ENCODE results near the gene NPB. TPM values are rescaled to one million over a fixed set of nuclear protein-coding genes. Genes with fewer than 3 reads are reported as not detected.

NPB gene
- total RNA-seq: 1 to 10 TPM in 1 of 2 donors, under 1 TPM in 1; 0.66 to 1.8 TPM

DNA sequence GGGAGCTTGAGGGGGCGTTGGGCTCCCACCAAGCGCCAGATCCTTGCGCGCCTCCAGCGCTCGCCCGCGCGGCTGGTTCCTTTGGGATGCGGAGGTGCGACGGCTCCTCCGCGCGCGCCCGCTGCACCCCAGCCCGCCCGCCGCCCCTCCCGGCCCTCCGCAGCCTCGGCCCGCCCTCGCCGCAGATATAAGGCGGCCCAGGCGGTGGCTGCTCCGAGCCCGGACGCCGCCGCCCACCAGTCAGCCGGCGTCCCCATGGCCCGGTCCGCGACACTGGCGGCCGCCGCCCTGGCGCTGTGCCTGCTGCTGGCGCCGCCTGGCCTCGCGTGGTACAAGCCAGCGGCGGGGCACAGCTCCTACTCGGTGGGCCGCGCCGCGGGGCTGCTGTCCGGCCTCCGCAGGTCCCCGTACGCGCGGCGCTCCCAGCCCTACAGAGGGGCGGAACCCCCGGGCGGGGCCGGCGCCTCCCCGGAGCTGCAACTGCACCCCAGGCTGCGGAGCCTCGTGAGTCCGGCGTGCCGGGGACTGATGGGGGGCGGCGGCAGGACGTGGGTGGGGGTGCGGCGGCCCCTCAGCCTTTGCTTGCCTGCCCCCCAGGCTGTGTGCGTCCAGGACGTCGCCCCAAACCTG, at the start of gene NPB:
TSS of gene NPB (plus strand) at position 216 of the 630 bp plus-strand sequence. CDS start at position 256, 40 bp downstream.
- 2 to 3% methylated on average over 6 to 64 of the region's 79 CpGs for WGBS, 2 donors
- ATAC-seq: peak; percentile 59
- TF ChIP-seq POLR2A (IDR thresholded peaks at IDR 0.05): no peak
- TF ChIP-seq, protein P1, sequence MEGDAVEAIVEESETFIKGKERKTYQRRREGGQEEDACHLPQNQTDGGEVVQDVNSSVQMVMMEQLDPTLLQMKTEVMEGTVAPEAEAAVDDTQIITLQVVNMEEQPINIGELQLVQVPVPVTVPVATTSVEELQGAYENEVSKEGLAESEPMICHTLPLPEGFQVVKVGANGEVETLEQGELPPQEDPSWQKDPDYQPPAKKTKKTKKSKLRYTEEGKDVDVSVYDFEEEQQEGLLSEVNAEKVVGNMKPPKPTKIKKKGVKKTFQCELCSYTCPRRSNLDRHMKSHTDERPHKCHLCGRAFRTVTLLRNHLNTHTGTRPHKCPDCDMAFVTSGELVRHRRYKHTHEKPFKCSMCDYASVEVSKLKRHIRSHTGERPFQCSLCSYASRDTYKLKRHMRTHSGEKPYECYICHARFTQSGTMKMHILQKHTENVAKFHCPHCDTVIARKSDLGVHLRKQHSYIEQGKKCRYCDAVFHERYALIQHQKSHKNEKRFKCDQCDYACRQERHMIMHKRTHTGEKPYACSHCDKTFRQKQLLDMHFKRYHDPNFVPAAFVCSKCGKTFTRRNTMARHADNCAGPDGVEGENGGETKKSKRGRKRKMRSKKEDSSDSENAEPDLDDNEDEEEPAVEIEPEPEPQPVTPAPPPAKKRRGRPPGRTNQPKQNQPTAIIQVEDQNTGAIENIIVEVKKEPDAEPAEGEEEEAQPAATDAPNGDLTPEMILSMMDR (IDR thresholded peaks at IDR 0.05): no peak
- no peak within 1 kb of the TSS for H3K27ac ChIP-seq
- no peaks in the 10 kb centered on the region for H3K9me3 ChIP-seq
- no peaks in the 10 kb centered on the region for H3K27me3 ChIP-seq
- peak in 2 of 4 donors; percentile 47 to 58 for DNase-seq
- H3K4me3 ChIP-seq: no peak within 1 kb of the TSS
- H3K36me3 ChIP-seq (replicated peaks in 1 of 2; ENCODE audit: insufficient read depth in 1 of 2, low read depth in 2 of 2): peaks cover 2 to 4% of the 10 kb centered on the region in 2 donors
- H3K4me1 ChIP-seq: peaks cover 18% of the 10 kb centered on the region
- intact Hi-C loops (cut with DNase I): no loop called here

DNA sequence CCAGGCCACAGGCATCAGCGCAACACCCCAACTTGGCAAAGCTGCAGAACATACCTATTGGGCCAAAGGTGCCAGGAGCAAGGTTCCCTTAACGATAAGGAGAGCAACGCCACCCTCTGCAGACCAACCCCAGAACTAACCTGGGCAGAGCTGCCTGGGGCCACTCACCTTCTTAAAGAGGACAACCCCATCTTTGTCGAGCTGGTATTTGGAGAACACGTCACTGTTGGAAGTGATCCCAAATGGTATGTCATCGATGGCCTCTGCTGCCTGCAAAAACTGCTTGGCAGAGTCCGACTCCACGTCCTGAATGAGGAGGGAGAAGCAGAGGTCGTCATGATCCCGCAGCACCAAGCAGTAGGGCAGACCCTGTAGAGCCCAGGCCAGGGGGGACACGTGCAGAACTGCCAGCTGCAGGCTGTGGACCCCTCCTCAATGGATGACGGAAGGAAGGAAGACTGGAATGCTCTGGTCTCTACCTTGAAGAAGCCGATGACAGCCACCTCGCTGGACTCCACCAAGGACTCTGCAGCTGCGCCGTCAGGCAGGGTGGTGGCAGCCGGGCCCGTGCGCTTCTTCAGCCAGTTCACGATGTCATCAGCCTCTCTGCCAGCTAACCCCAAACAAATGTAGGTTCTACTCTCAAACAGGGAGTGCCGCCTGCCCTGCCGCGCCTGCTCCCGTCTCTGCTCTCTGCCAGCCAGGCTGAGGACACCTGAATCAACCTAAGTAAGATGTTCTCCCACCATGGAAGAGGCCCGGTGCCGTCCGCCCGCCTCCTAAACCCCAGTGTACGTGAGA, 46.9 kb upstream of the NPB start:
- no peaks in the 10 kb centered on the region for H3K9me3 ChIP-seq
- intact Hi-C loops (cut with DNase I): no loop called here
- H3K36me3 ChIP-seq (replicated peaks in 1 of 2; ENCODE audit: insufficient read depth in 1 of 2, low read depth in 2 of 2): peaks cover 12 to 22% of the 10 kb centered on the region in 2 donors
- DNase-seq (peak; percentile 79 to 90 (median 85)), ATAC-seq (peak; percentile 63)
- no peaks in the 10 kb centered on the region for H3K27me3 ChIP-seq
- TF ChIP-seq POLR2A (IDR thresholded peaks at IDR 0.05): peak in 2 of 3 donors; percentile 28 to 50
- TF ChIP-seq, protein P1 (IDR thresholded peaks at IDR 0.05): peak in 4 of 7 experiments; percentile 47 to 58 (median 54)
- H3K27ac ChIP-seq: peak overlapping the region; percentile 20 to 95 (median 47)
- H3K4me1 ChIP-seq: peaks cover 63% of the 10 kb centered on the region
- no peak overlapping the region for H3K4me3 ChIP-seq
- 40% methylated on average over 7 to 29 of the region's 29 CpGs for WGBS, 2 donors

DNA sequence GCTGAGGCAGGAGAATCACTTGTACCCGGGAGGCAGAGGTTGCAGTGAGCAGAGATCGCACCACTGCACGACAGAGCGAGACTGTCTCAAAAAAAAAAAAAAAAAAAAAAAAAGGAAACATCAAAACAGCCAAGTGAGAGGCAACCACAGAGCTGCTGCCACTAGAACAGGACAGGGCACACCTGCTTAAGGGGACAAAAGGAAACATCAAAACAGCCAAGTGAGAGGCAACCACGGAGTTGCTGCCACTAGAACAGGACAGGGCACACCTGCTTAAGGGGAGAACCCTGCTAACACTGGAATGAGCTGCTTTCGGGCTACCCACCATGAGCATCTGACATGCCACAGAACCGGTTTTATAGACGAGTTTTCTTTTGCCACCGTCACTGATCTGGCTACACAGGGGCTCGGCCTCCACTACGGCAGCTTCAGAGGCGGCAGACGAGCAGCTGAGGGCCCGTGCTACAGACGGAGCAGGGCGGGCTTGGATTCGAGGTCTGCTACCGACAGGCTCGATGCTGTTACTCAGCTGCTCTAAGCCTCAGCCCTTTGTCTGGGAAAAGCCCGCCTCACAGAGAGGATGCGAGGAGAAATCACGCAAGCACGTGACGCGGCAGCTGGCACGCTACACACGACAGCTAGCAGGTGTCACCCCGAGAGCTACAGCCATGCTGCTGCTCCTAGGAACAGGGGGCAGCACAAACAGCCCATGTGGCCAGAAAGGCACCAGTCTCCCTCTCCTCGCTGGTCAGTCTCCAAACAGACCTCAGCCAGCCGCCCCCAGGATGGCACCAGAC, 43.7 kb upstream of the NPB start:
- DNase-seq (peak in 3 of 4 donors; percentile 51 to 66 (median 57)), ATAC-seq (no peak)
- H3K9me3 ChIP-seq: no peaks in the 10 kb centered on the region
- H3K4me3 ChIP-seq: peak overlapping the region; percentile 85 to 86
- H3K36me3 ChIP-seq (replicated peaks in 1 of 2; ENCODE audit: insufficient read depth in 1 of 2, low read depth in 2 of 2): peaks cover 3% of the 10 kb centered on the region in 2 donors
- TF ChIP-seq, protein P1 (IDR thresholded peaks at IDR 0.05): no peak
- TF ChIP-seq POLR2A (IDR thresholded peaks at IDR 0.05): peak in 2 of 3 donors; percentile 25 to 42
- peaks cover 72% of the 10 kb centered on the region for H3K4me1 ChIP-seq
- H3K27me3 ChIP-seq: no peaks in the 10 kb centered on the region
- intact Hi-C loops (cut with DNase I): no loop called here
- peak overlapping the region; percentile 12 to 96 (median 92) for H3K27ac ChIP-seq
- 29 to 48% methylated on average over 17 to 30 of the region's 30 CpGs for WGBS, 2 donors

DNA sequence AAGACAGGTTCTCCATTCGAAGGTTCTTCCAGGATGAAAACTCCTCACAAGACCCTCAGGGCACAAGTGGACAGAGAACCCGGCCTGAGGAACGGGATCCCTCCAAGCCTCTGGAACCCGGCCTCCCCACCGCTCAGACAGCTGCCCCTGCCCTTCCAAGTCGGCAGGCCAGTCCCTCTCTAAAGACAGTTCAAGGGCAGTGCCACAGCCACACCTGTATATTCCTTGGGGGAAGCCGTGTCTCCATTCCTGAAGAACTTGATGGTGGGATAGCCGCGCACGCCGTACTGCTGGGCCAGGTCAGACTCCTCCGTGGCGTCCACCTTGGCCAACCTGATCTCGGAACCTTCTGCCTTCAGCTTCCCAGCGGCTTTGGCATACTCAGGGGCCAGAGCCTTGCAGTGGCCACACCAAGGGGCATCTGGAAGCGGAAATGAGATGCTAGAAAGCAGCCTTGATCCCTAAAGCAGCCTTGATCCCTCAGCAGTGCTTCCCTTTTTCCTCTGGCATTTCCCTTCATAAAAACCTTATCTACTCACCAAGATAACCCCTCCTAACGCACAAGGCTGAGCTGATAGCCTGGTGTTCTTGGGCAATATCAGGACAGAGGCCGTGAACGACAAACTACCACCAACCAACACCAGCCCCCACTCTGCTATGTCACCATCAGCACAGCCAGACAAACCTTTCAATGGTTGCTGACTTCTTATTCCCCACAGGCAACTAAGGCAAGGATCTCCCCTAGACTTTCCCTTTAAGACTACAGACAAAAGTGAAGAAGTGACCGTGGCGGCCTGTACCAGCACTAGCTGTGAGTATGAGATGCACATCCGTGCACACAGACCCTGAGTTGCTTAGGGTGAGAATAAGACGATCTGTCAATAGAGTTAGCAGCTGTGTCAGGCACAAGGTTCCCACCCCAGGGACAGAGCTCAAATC, 42.8 kb upstream of the NPB start:
- Histone ChIP-seq H3K4me1 (peaks cover 72% of the 10 kb centered on the region), H3K27ac (peak overlapping the region; percentile 89 to 97 (median 96)), H3K36me3 (replicated peaks in 1 of 2; ENCODE audit: insufficient read depth in 1 of 2, low read depth in 2 of 2) (peaks cover 0 to 3% of the 10 kb centered on the region in 2 donors), H3K4me3 (peak overlapping the region; percentile 85 to 86), H3K27me3 (no peaks in the 10 kb centered on the region), H3K9me3 (no peaks in the 10 kb centered on the region)
- DNase-seq (no peak), ATAC-seq (no peak)
- WGBS, 2 donors: 7 to 23% methylated on average over 10 to 23 of the region's 23 CpGs
- intact Hi-C loops (cut with DNase I): no loop called here
- TF ChIP-seq POLR2A (IDR thresholded peaks at IDR 0.05): peak in 1 of 3 donors; percentile 5
- TF ChIP-seq, protein P1 (IDR thresholded peaks at IDR 0.05): no peak
